Caco-2 (cell line): ENCODE data around the gene ACTN2. TPM values are rescaled to one million over a fixed set of nuclear protein-coding genes. Genes with fewer than 3 reads are reported as not detected.

Experiments used
- BruUV-seq: library from RNA; stranded (reverse); fragments of 400-500 nt; replicated peaks from 2 replicates; lab custom pipeline; 2021; lab: Mats Ljungman, UMichigan
- CTCF ChIA-PET: fragments of 300-600 bp; sonication (Branson Sonifier 250); formaldehyde crosslinking; loops from one replicate; lab custom pipeline; 2022; ENCODE audit warnings: antibody characterized with exemption; lab: Charles Lee
- POLR2A ChIA-PET: fragments of 300-600 bp; sonication (Branson Sonifier 250); formaldehyde crosslinking; loops from one replicate; lab custom pipeline; 2022; ENCODE audit warnings: antibody characterized with exemption; lab: Charles Lee
- DNase-seq, 2 experiments: peaks; one replicate each; pipeline versions ENCODE4 v3.0.0 to v3.0.0-alpha.2; 2020 to 2022
- H3K27me3 ChIP-seq: replicated peaks from 2 replicates; pipeline ENCODE4 v1.6.0; 2011; ENCODE audit warnings: low read length; ENCODE audit not compliant: control insufficient read depth, insufficient read depth
- H3K36me3 ChIP-seq: 2 replicates; pipeline ENCODE4 v1.5.1; 2011; ENCODE audit warnings: low read length; ENCODE audit not compliant: control insufficient read depth, insufficient read depth
- H3K4me1 ChIP-seq: fragments of 250-450 bp; sonication (Bioruptor Pico); 2 replicates; pipeline ENCODE4 v1.5.1; 2020; ENCODE audit warnings: mild to moderate bottlenecking
- H3K4me3 ChIP-seq: 2 replicates; pipeline ENCODE4 v1.5.1; 2011; ENCODE audit warnings: low read depth, mild to moderate bottlenecking, control low read depth, low read length
- H3K9me3 ChIP-seq: fragments of 250-450 bp; sonication (Bioruptor Pico); 2 replicates; pipeline ENCODE4 v1.5.1; 2020; ENCODE audit warnings: mild to moderate bottlenecking, moderate library complexity
- H3K27ac Mint-ChIP-seq: one replicate; pipeline ENCODE4 v1.8.0; 2022; ENCODE audit warnings: mixed read lengths; ENCODE audit not compliant: unreplicated experiment
- H3K27me3 Mint-ChIP-seq: one replicate; pipeline ENCODE4 v1.8.0; 2022; ENCODE audit warnings: mixed read lengths; ENCODE audit not compliant: insufficient read depth, unreplicated experiment
- H3K36me3 Mint-ChIP-seq: one replicate; pipeline ENCODE4 v1.8.0; 2022; ENCODE audit warnings: mild to moderate bottlenecking, mixed read lengths; ENCODE audit not compliant: insufficient read depth, unreplicated experiment
- H3K4me1 Mint-ChIP-seq: one replicate; pipeline ENCODE4 v1.8.0; 2022; ENCODE audit warnings: low read depth, mixed read lengths; ENCODE audit not compliant: unreplicated experiment
- H3K4me3 Mint-ChIP-seq: one replicate; pipeline ENCODE4 v1.8.0; 2022; ENCODE audit warnings: mild to moderate bottlenecking, moderate library complexity, mixed read lengths; ENCODE audit not compliant: unreplicated experiment
- H3K9me3 Mint-ChIP-seq: one replicate; pipeline ENCODE4 v1.8.0; 2022; ENCODE audit warnings: mixed read lengths; ENCODE audit not compliant: unreplicated experiment
- intact Hi-C: fragments of 100-400 bp; cut with micrococcal nuclease; formaldehyde crosslinking; loops from one replicate; pipeline ENCODE4 v1.10.0; 2022; ENCODE audit not compliant: unreplicated experiment
- total RNA-seq: library from RNA; stranded (reverse); gene quantifications from 2 replicates; pipeline ENCODE4 v1.2.3, GENCODE V29; 2022
- TF ChIP-seq, protein P1 (sequence below), 2 experiments: fragments of 200-600 bp in 1 of 2; IDR thresholded peaks; 1 replicate in 1 of 2; 2 replicates in 1 of 2; pipeline versions ENCODE4 v1.5.1 to v1.8.0; 2011 to 2022; ENCODE audit warnings: antibody characterized with exemption in 1 of 2, control low read depth in 1 of 2, inconsistent platforms in 1 of 2, low read depth in 1 of 2, low read length in 1 of 2, mild to moderate bottlenecking in 1 of 2, moderate library complexity in 1 of 2; ENCODE audit not compliant: insufficient read depth in 1 of 2, severe bottlenecking in 1 of 2, unreplicated experiment in 1 of 2

Gene ACTN2
- total RNA-seq, 1 experiment from 2014 or later: not detected

DNA sequence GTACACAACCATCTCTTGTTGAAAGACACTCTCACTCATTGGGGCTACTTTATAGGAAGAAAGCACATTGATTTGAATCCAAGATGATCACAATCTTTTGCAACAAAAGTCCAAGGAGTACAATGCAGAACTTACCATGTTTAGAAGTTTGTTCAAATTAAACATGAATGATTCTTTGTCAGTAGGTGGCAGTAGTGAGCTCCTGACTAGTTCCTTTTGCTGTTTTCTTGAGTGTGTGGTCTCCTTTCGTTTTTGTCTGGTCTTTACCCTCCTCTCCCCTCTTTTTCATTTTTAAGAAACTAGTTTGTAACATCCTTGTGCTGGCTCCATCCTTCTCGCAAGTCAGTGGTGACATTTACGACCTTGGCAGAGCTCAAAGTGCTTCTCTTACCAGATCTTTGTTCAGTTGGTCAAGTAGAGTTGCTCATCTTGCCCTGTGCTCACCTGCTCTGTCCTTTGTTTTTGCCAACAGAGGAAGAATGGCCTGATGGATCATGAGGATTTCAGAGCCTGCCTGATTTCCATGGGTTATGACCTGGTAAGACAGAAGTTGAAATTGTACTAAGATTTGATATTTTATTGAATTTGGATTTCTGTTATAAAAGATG, 73.1 kb downstream of the ACTN2 start:
- POLR2A ChIA-PET: no interaction called here
- no peak overlapping the region for H3K4me3 ChIP-seq
- no TSS peak for BruUV-seq
- H3K9me3 ChIP-seq: no peaks in the 10 kb centered on the region
- no peaks in the 10 kb centered on the region for H3K36me3 Mint-ChIP-seq
- DNase-seq: peak in 1 of 2 experiments; percentile 39
- H3K36me3 ChIP-seq: no peaks in the 10 kb centered on the region
- CTCF ChIA-PET: interaction anchor here (0.9 to 1.9 kb wide), 3 partner anchors 27 to 803 kb away, joined by 3 to 5 read pairs (median 4); no protein-coding TSS in a partner anchor
- 0 out of 2 replicates have a peak, but pooled peaks cover 4% of the 10 kb centered on the region for H3K4me1 ChIP-seq
- TF ChIP-seq, protein P1, sequence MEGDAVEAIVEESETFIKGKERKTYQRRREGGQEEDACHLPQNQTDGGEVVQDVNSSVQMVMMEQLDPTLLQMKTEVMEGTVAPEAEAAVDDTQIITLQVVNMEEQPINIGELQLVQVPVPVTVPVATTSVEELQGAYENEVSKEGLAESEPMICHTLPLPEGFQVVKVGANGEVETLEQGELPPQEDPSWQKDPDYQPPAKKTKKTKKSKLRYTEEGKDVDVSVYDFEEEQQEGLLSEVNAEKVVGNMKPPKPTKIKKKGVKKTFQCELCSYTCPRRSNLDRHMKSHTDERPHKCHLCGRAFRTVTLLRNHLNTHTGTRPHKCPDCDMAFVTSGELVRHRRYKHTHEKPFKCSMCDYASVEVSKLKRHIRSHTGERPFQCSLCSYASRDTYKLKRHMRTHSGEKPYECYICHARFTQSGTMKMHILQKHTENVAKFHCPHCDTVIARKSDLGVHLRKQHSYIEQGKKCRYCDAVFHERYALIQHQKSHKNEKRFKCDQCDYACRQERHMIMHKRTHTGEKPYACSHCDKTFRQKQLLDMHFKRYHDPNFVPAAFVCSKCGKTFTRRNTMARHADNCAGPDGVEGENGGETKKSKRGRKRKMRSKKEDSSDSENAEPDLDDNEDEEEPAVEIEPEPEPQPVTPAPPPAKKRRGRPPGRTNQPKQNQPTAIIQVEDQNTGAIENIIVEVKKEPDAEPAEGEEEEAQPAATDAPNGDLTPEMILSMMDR (IDR thresholded peaks at IDR 0.05; ENCODE audit: insufficient read depth in 1 of 2, low read depth in 1 of 2, low read length in 1 of 2, severe bottlenecking in 1 of 2, unreplicated experiment in 1 of 2): peak; percentile 53 to 54
- H3K27me3 Mint-ChIP-seq: peaks cover 3% of the 10 kb centered on the region
- no peaks in the 10 kb centered on the region for H3K4me1 Mint-ChIP-seq
- no peak overlapping the region for H3K4me3 Mint-ChIP-seq
- intact Hi-C loops: loop anchor here (1.0 to 2.0 kb wide), 3 partner anchors 15 to 627 kb away; no protein-coding TSS in a partner anchor
- no peak overlapping the region for H3K27ac Mint-ChIP-seq
- no peaks in the 10 kb centered on the region for H3K27me3 ChIP-seq
- H3K9me3 Mint-ChIP-seq: no peaks in the 10 kb centered on the region

DNA sequence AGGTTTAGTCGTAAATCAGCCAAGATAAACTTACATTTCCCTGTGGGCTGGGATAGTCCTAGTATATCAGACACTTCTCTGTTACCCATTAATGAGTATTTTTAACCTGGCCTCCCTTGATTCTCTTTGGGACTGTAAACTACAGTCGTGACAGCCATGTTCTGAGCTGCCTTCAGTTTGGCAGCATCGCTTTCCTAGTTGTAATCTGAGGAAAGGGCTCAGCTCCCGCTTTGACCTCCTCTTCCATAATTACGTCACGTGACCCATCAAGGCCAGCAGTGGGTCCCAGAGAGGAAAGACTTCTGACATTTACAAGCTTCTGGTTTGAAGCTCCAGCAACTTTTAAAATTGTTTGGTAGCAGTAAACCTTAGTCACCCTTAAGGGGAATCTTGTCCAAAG, 74.2 kb downstream of the ACTN2 start:
- CTCF ChIA-PET: no interaction called here
- TF ChIP-seq, protein P1 (IDR thresholded peaks at IDR 0.05; ENCODE audit: insufficient read depth in 1 of 2, low read depth in 1 of 2, low read length in 1 of 2, severe bottlenecking in 1 of 2, unreplicated experiment in 1 of 2): no peak
- H3K27me3 ChIP-seq: no peaks in the 10 kb centered on the region
- no peaks in the 10 kb centered on the region for H3K9me3 Mint-ChIP-seq
- H3K27me3 Mint-ChIP-seq: no peaks in the 10 kb centered on the region
- 0 out of 2 replicates have a peak, but pooled peaks cover 4% of the 10 kb centered on the region for H3K4me1 ChIP-seq
- H3K36me3 ChIP-seq: no peaks in the 10 kb centered on the region
- no peaks in the 10 kb centered on the region for H3K4me1 Mint-ChIP-seq
- H3K9me3 ChIP-seq: no peaks in the 10 kb centered on the region
- no TSS peak for BruUV-seq
- no peak overlapping the region for H3K4me3 Mint-ChIP-seq
- H3K36me3 Mint-ChIP-seq: no peaks in the 10 kb centered on the region
- POLR2A ChIA-PET: no interaction called here
- H3K27ac Mint-ChIP-seq: no peak overlapping the region
- DNase-seq: no peak
- H3K4me3 ChIP-seq: no peak overlapping the region
- intact Hi-C loops: no loop called here

DNA sequence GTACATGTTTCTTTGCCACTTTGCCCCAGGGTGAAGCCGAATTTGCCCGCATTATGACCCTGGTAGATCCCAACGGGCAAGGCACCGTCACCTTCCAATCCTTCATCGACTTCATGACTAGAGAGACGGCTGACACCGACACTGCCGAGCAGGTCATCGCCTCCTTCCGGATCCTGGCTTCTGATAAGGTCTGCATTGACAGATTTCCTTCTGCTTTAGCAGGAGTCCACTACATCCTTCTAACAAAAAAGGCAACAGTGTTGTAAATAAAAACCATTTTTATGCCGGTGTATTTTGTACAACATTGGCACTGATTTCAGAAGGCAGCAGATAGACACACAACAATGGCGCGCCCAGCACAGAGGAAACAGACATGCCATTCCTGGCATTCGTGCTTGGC, 74.7 kb downstream of the ACTN2 start:
- intact Hi-C loops: no loop called here
- Mint-ChIP-seq H3K9me3 (no peaks in the 10 kb centered on the region), H3K4me3 (no peak overlapping the region), H3K27me3 (peaks cover 2% of the 10 kb centered on the region), H3K27ac (no peak overlapping the region), H3K4me1 (no peaks in the 10 kb centered on the region), H3K36me3 (no peaks in the 10 kb centered on the region)
- H3K9me3 ChIP-seq: no peaks in the 10 kb centered on the region
- TF ChIP-seq, protein P1 (IDR thresholded peaks at IDR 0.05; ENCODE audit: insufficient read depth in 1 of 2, low read depth in 1 of 2, low read length in 1 of 2, severe bottlenecking in 1 of 2, unreplicated experiment in 1 of 2): no peak
- H3K36me3 ChIP-seq: no peaks in the 10 kb centered on the region
- ChIA-PET POLR2A (no interaction called here), CTCF (no interaction called here)
- BruUV-seq: no TSS peak
- no peaks in the 10 kb centered on the region for H3K27me3 ChIP-seq
- no peak for DNase-seq
- H3K4me3 ChIP-seq: no peak overlapping the region
- H3K4me1 ChIP-seq: 0 out of 2 replicates have a peak, but pooled peaks cover 4% of the 10 kb centered on the region
